T-helper 2 cell treated with Interferon-gamma antibody and Interleukin-4, amounts not matched to agents 100 ng/mL and 5 ng/mL, for 36 hours (primary cell): ENCODE results near the gene PTHLH. TPM values are rescaled to one million over a fixed set of nuclear protein-coding genes. Genes with fewer than 3 reads are reported as not detected.

Experiments
- intact Hi-C: fragments of 100-400 bp; cut with micrococcal nuclease; formaldehyde crosslinking; loops from one replicate; pipeline ENCODE4 v1.15.1; 2023
- total RNA-seq: library from RNA; stranded (reverse); gene quantifications from 2 replicates; pipeline ENCODE4 v1.2.3, GENCODE V29; 2022

The PTHLH gene
- not detected in 2 replicates for total RNA-seq

DNA sequence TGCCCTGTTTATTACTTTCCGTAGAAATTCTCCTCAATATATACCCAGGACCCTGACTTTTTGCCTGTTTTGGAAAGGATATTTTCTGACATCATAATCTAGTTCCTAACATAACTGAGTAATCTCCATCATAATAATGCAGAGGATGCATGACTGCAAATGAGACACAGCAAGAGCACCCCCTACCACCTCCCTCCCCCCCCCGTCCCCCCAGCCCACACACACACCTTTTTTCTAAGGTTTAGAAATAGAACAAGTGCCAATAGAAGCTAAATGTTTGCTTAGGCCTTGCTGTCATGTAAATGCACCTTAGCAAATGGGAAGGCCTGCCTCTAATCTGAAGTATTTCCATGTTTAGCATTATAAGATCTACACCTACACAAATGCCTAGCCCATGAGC is at the start of gene PTHLH:
TSS of gene PTHLH (minus strand) at position 13 of the 400 bp plus-strand sequence. CDS start 3,239 bp downstream, outside the sequence.
- intact Hi-C loops: no loop called here

DNA sequence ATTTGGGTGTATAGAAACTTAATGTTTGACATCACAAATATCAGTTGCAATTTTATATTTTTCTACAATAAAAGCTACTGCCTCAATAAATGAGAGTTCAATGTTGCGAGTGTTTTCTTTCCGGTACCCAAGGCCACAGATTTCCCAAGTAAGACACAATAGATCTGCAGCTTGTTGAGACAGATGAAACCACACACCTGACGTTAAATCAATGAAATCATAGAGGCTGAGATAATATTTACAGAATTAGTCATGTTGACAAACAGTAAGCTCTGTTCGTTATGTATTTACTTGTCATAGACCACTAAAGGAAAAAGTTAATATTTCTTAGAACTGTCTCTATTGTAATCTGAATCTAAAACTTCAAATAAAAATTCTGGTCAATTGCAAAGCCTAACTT is 49.2 kb upstream of the PTHLH start:
- intact Hi-C loops: no loop called here

DNA sequence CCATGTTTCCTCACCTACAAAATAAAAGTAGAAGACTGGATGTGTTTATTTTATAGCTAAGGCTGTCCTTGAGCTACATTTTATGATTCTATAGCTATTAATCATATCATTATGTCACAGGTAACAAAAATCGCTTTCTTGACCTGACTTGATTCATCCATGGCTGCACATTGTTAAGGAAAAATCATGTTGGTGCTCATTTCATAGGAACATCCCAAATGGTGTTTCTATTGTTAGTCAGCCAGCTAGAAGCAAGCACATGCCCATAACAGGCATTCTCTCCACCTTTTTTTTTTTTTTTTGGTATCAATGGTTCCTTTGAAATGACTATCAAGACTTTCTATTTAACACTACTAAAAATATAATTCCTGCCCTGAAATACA is 45.3 kb upstream of the PTHLH start:
- intact Hi-C loops: no loop called here

DNA sequence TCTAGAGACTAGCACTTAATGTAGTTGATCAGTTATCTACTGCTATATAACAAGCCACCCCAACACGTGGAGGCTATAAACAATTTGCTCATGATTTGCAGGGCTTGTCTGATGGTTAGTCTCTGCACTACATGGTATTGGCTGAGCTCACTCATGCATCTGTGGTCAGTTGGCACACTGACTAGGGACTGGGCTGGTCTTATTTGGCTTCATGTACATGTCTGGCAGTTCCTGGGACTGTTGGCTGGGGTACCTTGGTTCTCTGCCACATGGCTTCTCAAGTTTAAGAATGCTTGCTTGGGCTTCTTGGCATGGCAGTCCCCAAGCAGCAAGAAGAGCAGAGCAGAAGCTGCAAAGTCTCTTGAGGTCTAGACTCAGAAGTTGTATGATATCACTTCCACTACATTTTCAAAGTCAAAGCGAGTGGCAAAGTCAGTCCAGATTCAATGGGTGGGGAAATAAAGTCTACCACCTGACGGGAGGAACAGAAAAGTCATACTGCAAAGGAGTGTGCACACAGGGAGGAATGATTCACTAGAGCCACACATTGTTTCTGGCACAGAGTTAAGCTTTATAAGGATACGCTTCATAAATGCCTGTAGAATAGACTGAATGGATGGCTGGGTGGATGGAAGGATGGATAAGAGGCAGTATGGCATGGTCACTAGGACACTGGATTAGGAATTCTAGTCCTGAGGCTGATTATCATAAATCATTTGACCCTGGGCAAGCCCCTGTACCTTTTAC is 44.8 kb upstream of the PTHLH start:
- intact Hi-C loops: no loop called here

DNA sequence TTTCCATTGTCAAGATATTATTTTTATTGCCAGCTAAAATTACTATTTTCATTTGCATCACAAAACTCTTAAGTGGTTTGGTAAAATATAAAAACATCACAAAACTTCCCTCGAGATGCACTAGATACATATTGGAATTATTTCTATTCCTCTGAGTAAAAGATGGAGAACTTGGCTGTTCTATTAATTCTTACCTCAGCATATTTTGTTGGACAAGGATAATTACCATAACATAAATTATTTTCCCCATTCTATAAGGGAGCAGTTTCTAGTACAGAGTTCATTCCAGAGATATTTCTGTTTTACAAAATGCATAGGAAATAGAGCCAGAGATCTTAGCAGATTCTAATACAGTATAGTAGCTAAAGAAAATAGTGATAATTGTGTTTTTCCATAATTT is 42.6 kb upstream of the PTHLH start:
- intact Hi-C loops: no loop called here

DNA sequence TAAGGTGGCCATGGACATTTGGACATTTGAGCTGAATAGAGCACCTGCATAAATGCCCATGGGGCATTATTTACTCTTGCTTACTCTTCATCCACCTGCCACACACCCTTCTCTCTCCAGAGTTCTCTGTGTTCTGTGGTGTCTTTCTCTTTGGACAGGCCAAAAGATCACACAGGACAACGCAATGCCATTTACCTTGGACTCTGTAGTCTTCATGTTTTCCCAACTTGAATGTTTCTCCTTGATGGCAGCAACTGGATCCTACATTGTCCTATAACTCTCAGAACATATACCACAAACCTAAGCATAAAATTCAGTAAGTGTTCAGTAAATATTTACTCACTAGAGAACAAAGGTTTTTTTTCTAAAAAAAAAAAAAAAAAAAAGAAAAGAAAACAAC is 41.7 kb upstream of the PTHLH start:
- intact Hi-C loops: no loop called here

DNA sequence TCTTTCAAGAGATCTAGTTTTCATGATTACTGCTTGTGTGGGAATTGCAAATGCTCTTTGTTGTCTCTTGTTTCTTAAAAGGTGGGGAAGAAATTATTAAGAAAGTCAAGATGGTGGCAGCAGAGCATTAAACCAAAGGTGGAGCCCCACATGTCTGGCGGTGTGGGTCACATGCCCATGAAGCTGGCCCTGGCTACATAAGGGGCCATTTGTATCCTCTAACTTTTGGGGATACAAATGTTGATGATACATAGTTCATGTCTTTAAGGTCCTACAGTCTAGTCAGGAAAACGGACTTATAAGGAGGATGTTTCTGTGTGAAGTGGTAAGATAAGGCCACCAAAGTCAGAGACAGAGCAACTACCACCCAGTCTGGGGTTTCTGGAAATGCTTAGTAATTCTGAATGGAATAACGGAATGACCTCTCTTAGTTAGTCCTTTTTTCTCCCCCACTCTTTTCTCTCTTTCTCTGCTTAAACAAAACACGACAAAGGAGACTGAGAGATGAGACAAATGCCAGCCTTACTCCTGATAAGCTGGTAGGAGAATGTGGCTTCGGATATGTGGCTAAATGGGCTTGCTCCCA is 39.9 kb upstream of the PTHLH start:
- intact Hi-C loops: no loop called here

DNA sequence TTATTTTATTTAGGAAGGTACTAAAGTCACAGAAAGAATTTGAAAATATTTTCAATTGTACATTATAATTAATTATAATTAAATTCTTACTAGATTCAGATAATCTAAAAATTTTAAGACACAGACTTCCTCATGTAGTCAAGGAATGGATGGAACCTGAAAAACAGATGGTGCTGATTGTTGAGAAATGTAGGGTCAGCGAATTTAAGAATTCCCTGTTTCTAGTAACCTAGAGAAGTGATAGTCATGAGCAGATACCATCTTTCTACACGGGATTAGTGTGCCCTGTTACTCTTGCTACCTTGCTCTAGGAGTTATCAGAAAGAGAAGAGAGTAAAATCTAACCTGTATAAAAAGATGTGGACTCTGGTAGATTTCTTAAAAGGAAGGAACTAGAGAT is 37.5 kb upstream of the PTHLH start:
- intact Hi-C loops: no loop called here

DNA sequence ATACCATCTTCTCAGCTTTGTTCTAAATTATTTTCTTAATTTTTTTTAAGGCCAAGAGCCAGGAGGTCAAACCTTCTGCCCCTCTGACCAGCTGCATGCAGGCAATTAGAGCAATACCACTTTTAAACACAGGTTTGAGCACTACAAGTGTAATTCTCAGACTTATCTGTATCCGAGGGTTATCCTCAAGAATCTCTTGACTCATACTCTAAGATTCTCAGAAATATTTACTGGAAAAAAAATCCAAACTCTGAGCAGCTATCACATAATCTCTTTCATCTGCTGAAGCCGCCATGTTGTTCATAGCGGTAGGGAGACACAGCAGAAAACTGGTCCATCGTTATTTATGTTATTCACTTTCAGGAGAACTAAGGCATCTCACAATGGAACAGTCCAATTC is 27.4 kb upstream of the PTHLH start:
- intact Hi-C loops: no loop called here

DNA sequence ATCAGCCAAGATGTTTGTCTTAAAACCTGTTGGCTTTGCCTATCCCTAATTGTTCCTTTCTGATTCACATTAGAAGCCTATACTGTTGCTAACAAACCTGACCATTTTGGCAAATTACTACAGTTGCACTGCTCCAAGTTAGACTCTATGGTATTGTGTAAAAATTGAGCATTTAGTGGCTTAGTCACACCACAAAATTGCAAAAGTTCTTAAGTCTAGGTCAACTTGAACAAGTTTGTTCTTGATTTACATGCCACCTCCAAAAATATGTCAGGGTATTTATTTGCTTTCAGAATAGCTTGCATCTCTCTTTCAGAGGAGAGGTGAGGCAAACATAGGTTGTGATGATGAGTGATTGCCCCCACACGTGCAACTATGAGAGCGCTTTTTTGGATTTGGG is 27.0 kb upstream of the PTHLH start:
- intact Hi-C loops: no loop called here

DNA sequence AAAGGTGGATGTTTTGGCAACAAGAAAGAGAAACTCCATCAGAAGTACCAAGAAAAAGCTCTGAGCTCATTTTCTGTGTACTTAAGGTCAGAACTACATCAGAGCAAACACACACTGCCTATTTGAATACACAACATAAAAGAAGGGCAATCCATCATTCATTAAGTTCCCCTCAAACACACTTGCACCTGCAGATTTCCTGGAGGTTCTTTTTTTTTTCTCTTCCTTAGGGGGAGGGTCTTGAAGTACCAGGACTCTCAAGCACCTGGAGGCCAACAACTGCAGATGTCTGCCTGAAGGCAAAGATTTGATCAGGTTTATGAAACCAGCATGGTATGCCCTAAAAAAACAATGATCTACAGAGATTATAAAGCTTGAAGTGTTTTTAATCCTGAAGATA is 26.1 kb upstream of the PTHLH start:
- intact Hi-C loops: no loop called here

DNA sequence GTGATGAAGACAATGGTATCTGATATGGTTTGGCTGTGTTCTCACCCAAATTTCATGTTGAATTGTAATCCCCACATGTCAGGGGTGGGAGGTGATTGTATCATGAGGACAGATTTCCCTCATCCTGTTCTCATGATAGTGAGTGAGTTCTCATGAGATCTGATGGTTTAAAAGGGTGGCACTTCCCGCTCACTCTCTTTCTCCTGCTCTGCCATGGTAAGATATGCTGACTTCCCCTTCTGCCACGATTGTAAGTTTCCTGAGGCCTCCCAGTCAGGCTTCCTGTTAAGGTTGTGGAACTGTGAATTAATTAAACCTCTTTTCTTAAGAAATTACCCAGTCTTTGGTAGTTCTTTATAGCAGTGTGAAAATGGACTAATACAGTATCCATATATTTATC is 25.6 kb upstream of the PTHLH start:
- intact Hi-C loops: no loop called here

DNA sequence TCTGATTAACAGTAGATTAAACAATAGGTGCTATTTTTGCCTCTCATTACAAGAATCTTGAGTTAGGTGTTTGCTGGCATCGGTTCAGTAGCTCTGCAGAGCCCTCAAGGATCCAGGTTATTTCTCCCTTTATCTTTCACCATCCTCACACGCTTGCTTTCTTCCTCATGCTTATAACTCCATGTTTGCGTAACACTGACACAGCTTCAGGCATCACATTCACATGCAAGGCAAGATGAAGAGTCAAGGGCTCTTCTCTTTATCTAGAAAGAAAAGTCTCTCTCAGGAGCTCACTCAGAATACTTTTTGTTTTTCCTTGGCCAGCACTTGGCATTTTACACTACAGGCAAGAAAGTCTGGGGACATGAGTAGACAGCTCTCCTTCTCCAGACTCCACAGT is 24.2 kb upstream of the PTHLH start:
- intact Hi-C loops: no loop called here

DNA sequence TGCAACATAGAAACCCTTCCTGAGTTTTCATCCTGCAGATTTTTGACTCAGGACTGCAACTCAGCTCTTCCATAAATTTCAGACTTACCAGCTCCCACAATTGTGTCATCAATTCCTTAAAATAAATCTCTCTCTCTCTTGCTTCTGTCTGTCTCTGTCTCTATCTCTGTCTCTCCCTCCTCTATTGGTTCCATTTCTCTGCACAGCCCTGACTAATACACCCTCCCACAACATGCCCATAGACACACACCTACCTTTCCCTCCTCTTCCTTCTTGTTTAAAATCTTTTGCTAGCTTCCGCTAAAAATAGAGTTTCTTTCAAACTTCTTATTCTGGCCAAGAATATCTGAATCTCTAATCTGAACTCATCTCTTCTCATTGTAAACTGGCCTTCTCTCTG is 22.9 kb upstream of the PTHLH start:
- intact Hi-C loops: no loop called here

DNA sequence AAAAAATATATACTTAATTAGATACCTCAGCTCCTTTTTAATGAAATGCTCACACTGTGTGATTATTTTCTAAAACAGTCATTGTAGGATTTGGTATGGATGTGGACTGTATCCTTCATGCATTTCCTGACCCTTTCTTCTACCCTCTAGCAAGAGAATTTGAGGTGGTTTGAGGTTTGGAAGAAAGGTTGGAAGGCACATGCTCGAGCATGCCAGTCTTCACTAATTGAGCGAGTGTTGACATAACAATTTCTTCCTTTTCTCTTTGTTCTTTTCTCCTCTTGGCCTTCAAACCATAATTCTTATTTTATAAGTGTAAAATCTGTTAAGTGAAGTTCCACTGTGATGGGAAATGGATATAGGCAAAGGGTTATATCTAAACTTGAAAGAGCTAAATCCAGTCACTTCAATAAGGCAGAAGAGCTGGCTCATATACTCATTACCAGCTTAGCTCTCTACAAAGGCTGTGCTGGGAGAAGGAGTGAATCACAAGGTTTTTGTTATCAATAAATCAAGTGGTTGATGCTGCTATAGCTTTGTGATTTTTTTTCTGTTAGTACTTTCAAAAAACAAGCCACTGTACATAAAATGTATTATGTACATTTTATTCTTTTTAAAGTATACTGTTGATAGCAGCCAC is 16.2 kb upstream of the PTHLH start:
- intact Hi-C loops: no loop called here

DNA sequence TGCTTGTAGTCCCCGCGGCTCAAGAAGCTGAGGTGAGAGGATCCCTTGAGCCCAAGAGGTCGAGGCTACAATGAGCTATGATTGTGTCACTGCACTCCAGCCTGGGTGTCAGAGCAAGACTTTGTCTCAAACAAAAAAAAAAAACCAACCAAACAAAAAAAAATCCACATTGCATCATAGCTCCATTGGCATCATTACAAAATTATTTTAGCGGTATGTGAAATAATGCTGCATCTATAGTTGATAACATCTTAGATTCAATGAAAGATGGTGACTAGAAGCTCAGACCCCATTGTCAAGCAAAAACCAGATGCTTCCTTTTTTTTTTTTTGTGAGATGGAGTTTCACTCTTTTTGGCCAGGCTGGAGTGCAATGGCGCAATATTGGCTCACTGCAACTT is 14.8 kb upstream of the PTHLH start:
- intact Hi-C loops: no loop called here

DNA sequence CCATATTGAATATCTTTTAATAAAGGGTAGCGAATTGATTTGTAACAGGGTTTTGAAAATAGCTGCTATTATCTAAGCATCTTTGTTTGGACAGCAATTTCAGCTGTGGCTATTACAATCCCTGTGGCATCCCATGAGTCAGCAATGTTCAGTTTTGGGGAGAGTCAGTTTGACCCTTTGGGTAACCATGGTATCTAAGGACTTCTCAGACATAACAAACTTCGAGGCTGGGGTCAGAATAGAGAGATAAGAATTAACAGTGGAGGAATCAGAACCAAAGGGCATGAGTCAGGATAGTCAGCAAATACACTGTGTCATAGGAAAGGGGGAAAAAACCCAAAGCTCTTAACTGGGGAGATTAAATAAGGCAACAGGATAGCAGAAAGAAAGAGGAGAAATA is 11.7 kb upstream of the PTHLH start:
- intact Hi-C loops: no loop called here

DNA sequence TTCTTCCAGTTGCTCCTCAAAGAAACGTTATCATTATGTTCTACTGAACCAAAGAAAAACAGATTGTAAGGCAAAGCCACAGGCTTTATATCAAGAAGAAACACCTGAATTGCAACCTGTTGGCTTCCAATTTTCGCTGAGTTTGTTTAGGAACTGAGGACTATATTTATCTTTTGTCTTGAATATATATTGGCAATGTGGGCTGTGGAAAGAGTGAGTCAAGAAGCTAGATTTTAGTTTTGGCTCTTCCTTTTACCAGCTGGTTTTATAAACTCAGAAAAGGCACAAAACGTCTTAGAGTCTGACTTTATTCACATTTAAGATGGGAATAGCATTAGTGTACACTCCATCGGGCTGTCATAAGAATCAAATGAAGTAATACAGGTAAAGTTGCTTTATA is 10.4 kb upstream of the PTHLH start:
- intact Hi-C loops: no loop called here

DNA sequence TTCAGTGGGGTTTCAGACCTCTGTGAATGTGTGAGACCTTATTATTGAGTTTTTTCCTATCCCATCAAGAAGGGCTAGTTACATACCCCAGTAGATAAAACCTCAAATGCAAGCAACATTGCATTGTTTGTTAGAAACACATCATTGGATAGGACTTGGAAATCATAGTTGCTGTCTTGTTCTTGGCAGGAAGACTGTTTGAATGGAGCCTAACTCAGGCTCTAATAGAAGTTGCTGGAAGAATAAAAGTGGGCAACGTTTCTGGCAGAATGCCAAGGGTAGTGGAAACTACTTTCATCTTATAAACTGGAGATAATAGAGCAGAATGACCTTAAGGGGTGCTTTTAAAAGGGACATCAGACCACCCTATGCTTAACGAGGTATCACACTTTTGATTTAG is 9.9 kb upstream of the PTHLH start:
- intact Hi-C loops: no loop called here

DNA sequence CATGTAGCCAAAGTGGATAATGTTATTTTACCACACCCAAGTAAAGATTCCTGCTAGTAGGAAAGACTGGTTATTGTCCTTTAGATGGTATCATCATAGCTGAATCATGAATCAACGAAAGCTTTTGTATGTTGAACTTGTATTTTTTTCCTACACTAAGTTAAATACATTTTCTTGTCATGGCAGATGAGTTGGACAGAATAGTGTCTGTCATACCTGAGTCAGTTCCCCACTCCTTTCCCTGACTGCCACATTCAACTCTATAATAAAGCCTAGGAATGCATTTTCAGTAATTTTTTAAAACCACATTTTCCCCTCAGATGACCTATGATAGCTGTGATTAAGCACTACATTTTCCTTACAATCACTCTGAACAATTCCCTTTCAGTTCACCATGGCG is 9.3 kb upstream of the PTHLH start:
- intact Hi-C loops: no loop called here

DNA sequence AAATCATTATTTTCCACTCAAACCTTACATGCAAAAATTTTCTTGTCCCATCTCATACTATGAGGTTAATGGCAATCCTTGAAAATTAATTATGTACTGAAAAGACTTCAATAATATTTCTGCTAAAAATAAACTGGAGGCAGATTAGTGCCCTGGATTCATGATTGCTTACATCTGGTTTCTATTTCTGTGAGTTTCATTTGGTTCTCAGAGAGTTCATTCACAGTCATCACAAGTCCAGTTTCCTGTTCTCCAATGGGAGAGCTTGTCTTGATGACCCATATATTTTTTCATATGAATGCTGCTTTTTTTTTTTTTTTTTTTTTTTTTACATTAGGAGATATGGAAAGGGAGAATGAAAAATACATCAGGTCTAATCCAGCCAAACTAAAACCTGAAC is 6.6 kb upstream of the PTHLH start:
- intact Hi-C loops: no loop called here

DNA sequence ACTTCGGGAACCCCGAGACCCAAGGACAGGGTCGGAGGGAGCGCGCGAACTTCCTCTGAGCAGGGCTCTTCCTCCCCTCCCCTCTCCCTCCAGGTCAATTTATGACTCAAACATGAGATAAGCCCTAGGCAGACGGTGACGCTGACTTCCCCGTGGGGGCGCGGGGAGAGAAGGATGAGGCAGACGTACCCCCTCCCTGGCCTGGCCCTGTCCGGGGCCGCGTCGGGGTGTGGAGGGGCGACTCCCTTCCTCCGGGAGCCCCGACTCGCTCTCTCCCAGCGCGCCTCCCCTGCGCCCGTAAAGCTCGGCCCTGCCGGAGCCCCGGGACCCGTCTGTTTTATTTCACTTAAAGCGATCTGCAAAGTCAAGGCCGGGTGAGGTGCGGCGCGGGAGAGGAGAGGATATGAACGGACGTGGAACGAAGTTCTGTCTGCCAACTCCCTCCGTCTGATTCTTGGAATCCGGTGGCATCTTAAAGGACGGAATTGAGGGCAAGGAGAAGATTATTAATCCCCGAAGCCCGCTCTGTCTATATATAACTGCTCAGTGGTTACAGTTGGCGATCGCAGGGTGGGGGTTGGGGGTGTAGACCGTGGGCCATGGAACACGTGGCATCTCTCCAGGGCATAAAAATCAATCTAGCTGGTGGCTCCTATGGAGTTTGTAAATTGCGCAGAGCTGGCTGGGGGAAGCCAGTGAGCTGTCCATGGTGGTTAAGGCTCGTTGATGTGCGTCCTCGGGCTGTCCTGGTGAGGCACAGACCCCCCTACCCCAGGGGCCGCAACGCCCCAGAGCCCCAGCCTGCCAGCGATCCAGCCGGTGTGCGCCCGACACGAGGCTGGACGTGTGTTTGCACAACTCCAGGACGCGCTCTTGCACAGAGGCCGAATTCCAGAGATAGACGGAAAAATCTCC is 2.9 kb upstream of the PTHLH start:
- intact Hi-C loops: no loop called here
